ENCODE data around the gene IRX2. TPM values are rescaled to one million over a fixed set of nuclear protein-coding genes. Genes with fewer than 3 reads are reported as not detected.

Gene IRX2
- total and polyA plus RNA-seq, 2 donors (not counting 1 experiment from before 2014, with no cell fraction given), result not detected

DNA sequence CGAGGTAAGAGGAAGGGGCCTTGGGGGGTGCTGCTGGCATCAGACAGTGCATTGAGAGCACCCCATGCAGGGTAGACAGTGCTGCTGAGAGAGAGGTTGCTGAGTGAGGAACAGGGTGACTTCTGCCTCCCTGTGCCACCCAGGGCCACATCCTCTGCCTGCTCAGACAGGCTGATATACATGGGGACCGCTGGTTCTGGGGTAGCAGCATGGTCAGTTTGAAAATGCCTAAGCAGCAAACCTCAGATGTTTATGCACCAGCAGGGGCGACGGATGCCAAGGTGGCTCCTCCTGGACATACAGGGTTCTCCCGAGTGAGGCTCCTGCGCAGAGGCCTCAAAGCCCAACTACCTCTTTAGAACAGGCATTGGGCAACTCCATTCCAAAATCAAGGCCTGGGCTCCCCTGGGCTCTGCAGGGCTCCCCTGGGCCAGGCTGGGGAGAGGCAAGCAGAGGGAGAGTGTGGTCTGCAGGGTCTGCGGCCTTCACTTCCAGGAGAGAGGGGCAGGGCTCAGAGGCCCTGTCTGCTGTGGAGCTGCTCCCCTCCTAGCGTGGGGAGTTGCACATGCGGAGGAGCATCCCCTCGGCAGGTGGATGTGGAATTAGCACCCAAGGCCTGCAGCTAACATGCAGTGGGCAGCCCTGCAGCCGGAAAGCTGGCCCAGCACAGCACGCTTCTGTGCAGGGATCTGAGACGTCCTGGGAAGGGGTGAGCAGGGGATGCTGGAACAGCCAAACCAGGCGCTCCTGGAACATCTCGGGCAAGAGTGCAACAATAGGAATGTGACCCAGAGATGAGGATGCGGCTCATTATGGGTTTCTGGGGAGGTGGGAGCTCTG, 46.5 kb downstream of the IRX2 start:
- Histone ChIP-seq H3K27me3 (replicated peaks in 1 of 4; ENCODE audit: control extremely low read depth in 1 of 4, control insufficient read depth in 3 of 4, insufficient read depth in 4 of 4, low read length in 3 of 4) (no peaks in the 10 kb centered on the region), H3K9ac (ENCODE audit: low read length) (no peak overlapping the region), H3K9me3 (ENCODE audit: control extremely low read depth in 1 of 3, control insufficient read depth in 2 of 3, insufficient read depth in 1 of 3, low read length in 2 of 3) (peaks cover 0 to 31% (median 0%) of the 10 kb centered on the region in 3 donors), H3K27ac (ENCODE audit: low read length in 2 of 2) (no peak overlapping the region), H3K4me1 (ENCODE audit: control insufficient read depth in 2 of 2, insufficient read depth in 2 of 2, low read length in 2 of 2) (no peaks in the 10 kb centered on the region), H3K36me3 (replicated peaks in 1 of 2; ENCODE audit: control extremely low read depth in 1 of 2, control insufficient read depth in 1 of 2, extremely low read depth in 1 of 2, insufficient read depth in 2 of 2, low read length in 1 of 2) (no peaks in the 10 kb centered on the region), H3K4me3 (ENCODE audit: control extremely low read depth in 1 of 5, extremely low read depth in 1 of 5, insufficient read depth in 1 of 5, low read depth in 2 of 5, low read length in 4 of 5) (no peak overlapping the region), H2AFZ (ENCODE audit: insufficient read depth, low read depth, low read length, poor library complexity, severe bottlenecking) (no peak overlapping the region), H3K79me2 (ENCODE audit: control insufficient read depth, insufficient read depth, low read length) (no peaks in the 10 kb centered on the region), H3K4me2 (replicated peaks; ENCODE audit: low read depth, low read length, poor library complexity, severe bottlenecking) (no peak overlapping the region), H4K20me1 (ENCODE audit: control insufficient read depth, insufficient read depth, low read length, poor library complexity, severe bottlenecking) (no peaks in the 10 kb centered on the region)
- Mint-ChIP-seq H3K27ac (no peak overlapping the region), H3K27me3 (no peaks in the 10 kb centered on the region), H3K4me3 (no peak overlapping the region), H3K9me3 (ENCODE audit: insufficient read depth) (no peaks in the 10 kb centered on the region), H3K4me1 (no peaks in the 10 kb centered on the region)
- WGBS (ENCODE audit: insufficient coverage), result 95% methylated on average over 15 of the region's 16 CpGs
- CTCF ChIA-PET, result no interaction called here
- intact Hi-C loops (cut with micrococcal nuclease), result no loop called here
- ATAC-seq (ENCODE audit: low read depth) (no peak), DNase-seq (no peak)
- no peak for TF ChIP-seq EZH2 (IDR thresholded peaks at IDR 0.05; ENCODE audit: borderline replicate concordance, insufficient read depth, low read depth, low read length, poor library complexity, severe bottlenecking)
- TF ChIP-seq, protein P1, sequence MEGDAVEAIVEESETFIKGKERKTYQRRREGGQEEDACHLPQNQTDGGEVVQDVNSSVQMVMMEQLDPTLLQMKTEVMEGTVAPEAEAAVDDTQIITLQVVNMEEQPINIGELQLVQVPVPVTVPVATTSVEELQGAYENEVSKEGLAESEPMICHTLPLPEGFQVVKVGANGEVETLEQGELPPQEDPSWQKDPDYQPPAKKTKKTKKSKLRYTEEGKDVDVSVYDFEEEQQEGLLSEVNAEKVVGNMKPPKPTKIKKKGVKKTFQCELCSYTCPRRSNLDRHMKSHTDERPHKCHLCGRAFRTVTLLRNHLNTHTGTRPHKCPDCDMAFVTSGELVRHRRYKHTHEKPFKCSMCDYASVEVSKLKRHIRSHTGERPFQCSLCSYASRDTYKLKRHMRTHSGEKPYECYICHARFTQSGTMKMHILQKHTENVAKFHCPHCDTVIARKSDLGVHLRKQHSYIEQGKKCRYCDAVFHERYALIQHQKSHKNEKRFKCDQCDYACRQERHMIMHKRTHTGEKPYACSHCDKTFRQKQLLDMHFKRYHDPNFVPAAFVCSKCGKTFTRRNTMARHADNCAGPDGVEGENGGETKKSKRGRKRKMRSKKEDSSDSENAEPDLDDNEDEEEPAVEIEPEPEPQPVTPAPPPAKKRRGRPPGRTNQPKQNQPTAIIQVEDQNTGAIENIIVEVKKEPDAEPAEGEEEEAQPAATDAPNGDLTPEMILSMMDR (IDR thresholded peaks at IDR 0.05), result no peak
- POLR2A ChIA-PET, result no interaction called here

DNA sequence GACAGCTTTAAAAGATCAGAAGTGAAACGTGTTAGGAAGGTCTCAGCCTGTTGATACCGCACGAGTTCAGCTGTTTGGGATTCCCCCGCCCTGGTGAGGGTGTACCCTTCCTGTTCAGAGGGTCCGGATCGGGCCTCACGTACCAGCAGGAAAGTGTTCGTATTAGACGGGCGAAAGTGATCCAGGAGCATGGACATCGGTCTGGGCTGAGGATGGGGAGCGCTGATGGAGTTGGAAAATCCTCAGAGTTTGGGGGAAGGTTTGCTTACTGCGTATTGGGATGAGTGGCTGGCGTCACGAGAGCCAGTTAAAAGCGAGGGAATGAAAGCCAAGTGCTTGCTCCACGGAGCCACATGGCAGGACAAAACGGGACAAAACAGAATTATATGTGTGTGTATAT, 47.4 kb downstream of the IRX2 start:
- intact Hi-C loops (cut with micrococcal nuclease), result no loop called here
- Mint-ChIP-seq H3K4me3 (no peak overlapping the region), H3K27ac (no peak overlapping the region), H3K9me3 (ENCODE audit: insufficient read depth) (no peaks in the 10 kb centered on the region), H3K4me1 (no peaks in the 10 kb centered on the region), H3K27me3 (no peaks in the 10 kb centered on the region)
- H3K4me1 ChIP-seq (ENCODE audit: control insufficient read depth in 2 of 2, insufficient read depth in 2 of 2, low read length in 2 of 2), result no peaks in the 10 kb centered on the region
- H3K79me2 ChIP-seq (ENCODE audit: control insufficient read depth, insufficient read depth, low read length), result no peaks in the 10 kb centered on the region
- no peaks in the 10 kb centered on the region for H3K36me3 ChIP-seq (replicated peaks in 1 of 2; ENCODE audit: control extremely low read depth in 1 of 2, control insufficient read depth in 1 of 2, extremely low read depth in 1 of 2, insufficient read depth in 2 of 2, low read length in 1 of 2)
- no peak overlapping the region for H3K4me3 ChIP-seq (ENCODE audit: control extremely low read depth in 1 of 5, extremely low read depth in 1 of 5, insufficient read depth in 1 of 5, low read depth in 2 of 5, low read length in 4 of 5)
- ChIA-PET POLR2A (no interaction called here), CTCF (no interaction called here)
- H3K27ac ChIP-seq (ENCODE audit: low read length in 2 of 2), result no peak overlapping the region
- no peak for ATAC-seq (ENCODE audit: low read depth)
- DNase-seq, result no peak
- H3K4me2 ChIP-seq (replicated peaks; ENCODE audit: low read depth, low read length, poor library complexity, severe bottlenecking), result no peak overlapping the region
- H3K27me3 ChIP-seq (replicated peaks in 1 of 4; ENCODE audit: control extremely low read depth in 1 of 4, control insufficient read depth in 3 of 4, insufficient read depth in 4 of 4, low read length in 3 of 4), result no peaks in the 10 kb centered on the region
- H2AFZ ChIP-seq (ENCODE audit: insufficient read depth, low read depth, low read length, poor library complexity, severe bottlenecking), result no peak overlapping the region
- no peaks in the 10 kb centered on the region for H4K20me1 ChIP-seq (ENCODE audit: control insufficient read depth, insufficient read depth, low read length, poor library complexity, severe bottlenecking)
- peaks cover 0 to 37% (median 0%) of the 10 kb centered on the region in 3 donors for H3K9me3 ChIP-seq (ENCODE audit: control extremely low read depth in 1 of 3, control insufficient read depth in 2 of 3, insufficient read depth in 1 of 3, low read length in 2 of 3)
- TF ChIP-seq, protein P1 (IDR thresholded peaks at IDR 0.05), result no peak
- no peak overlapping the region for H3K9ac ChIP-seq (ENCODE audit: low read length)
- WGBS (ENCODE audit: insufficient coverage), result 90% methylated on average over 13 of the region's 18 CpGs
